Activated CD8-positive, alpha-beta memory T cell treated with anti-CD3 and anti-CD28 coated beads, Interleukin-2, amount 50 U/mL, for 1 hour (primary cell): ENCODE results near the gene MCC.

Experiments
- DNase-seq: peaks from one replicate; pipeline ENCODE4 v3.0.0-alpha.2; 2020; ENCODE audit errors: extremely low read depth

Gene MCC

DNA sequence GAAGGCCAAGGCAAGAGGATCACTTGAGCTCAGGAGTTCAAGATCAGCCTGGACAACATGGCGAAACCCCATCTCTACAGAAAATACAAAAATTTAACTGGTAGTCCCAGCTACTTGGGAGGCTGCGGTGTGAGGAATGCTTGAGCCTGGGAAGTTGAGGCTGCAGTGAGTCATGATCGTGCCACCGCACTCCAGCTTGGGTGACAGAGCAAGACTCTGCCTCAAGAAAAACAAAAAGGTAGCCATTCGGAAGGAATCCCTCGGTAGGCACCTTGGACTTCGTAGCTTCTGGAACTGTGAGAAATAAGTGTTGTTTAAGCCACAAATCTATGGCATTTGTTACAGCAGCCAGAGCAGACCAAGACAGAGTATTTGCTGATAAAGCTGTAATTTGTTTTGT lies 337.4 kb downstream of the MCC start:
- no peak for DNase-seq

DNA sequence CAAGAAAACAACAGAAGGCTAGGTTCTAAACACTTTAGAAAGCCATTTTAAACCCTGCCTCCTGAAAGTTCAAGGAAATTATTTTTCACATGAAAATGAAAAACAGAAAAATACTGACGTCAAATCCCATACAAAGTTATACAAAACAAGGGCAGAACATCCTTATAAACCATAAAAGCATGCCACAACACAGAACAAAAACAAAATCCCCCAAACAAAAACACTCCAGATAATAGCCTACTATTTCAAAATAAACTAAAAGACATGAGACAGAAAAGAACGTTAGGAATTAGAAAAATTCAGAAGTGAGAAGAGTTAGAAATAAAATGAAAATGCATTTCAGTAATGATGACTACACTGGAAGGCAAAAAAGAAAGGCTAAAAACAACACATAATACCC lies 338.0 kb downstream of the MCC start:
- no peak for DNase-seq

DNA sequence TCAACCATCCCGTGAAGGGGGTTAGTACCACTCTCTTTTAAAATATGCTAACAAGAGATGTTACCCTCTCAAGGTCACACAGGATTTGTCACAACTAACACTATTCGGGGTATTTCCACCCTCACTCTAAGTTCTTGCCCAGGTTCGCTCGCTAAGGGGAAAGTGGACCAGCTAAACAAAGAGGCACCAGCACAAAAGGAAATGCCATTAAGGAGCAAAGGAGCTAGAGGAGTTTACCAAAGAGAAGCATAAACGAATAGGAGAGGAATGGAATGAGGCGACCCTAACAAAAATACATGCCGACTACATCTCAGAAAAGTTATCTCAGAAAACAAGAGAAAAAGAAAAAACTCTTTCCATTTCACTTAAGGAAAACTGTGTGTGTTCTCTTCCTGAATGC lies 340.7 kb downstream of the MCC start:
- DNase-seq: no peak

DNA sequence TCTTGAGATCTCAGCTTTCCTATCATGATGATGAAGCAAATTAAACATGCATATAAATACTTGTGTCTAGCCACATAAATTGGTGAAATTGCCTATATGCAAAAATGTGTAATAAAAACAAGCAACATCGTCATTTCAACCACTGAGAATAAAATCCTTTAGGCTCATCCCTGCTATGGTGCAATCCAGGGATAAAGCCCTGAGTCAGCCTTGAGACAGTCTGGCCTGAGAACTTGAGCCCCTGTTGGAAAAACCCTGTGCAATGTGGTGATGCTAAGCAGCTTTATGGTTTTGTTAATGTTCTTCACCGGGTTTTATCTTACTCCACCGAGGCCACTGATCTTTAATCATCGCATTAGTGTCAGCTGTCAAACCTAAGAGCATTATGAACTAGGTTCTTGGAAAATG lies 341.1 kb downstream of the MCC start:
- no peak for DNase-seq

DNA sequence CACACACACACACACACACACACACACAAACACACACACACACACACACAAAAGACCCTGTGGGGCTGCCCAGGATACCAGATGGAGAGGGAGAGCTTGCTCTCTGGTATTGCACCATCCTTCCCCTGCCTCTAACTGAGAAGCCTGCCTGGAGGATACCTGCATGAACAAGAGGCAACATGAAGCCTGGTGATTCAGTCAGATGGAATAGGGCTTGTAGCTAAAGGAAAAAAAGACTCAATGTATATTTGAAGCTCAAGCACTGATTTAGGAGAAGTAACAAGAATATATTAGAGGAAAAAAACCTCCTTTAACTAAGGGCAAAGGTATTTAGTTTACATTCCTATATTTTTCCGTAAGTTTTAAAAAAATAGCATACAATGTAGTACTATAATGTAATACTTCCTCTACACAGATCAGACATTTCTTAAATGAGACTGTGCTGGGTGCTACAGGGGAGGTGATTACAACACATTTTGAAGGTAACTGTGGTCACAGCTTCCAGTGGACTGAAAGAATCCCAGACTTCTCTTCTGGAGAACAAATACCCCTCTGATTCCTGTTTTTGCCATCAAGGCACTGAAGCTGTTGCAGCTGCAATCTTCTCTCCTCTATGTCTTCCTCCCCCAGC lies 342.4 kb downstream of the MCC start:
- DNase-seq: no peak

DNA sequence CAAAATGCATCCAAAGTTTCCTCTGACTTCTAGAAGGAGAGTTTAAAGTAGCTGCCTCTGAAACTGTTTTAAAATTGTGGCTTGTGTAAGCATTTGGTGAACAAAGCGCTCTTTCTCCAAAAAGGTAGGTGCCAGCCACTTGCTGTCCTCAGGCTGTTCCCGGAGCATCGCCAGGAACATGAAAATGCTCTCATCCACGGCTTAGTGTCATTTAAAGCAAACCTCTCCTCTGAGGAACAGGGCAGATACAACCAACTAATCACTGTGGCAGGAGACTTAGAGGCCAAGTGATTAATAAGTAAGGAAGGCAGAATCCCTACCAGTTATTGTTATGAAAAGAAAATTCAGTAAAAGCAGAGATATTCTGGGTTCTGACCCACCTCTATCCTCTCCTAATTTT lies 346.1 kb downstream of the MCC start:
- DNase-seq: no peak

DNA sequence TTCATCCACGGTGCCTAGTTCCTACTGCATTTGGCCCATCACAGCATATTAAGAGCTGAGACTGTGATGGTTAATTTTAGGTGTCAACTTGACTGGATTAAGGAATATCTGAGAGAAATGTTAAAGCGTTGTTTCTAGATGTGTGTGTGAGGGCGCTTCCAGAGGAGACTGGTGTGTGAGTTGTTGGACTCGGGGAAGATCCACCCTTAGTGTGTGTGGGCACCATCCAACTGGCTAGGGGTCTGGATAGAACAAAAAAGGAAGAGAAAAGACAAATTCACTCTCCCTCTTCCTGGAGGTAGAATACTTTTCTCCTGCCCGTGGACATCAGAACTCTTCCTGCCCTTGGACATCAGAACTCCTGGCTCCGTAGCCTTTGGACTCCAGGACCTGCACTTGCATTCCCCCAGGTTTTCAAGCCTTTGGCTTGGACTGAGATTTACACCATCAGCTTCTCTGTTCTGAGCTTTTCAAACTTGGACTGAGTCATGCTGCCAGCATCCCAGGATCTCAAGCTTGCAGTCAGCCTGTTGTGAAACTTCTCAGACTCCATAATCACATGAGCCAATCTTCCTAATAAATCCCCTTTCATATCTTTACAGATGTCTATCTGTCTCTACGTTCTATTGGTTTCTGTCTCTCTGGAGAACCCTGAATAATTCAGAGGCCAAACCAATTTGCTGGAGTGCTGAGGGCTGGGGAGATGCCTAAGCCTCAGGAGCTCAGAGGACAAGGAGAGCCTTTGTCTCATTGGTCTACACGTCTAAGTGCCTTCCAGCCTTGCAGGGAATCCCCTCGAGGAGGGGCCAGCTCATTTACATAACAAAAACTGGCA lies 347.2 kb downstream of the MCC start:
- no peak for DNase-seq

DNA sequence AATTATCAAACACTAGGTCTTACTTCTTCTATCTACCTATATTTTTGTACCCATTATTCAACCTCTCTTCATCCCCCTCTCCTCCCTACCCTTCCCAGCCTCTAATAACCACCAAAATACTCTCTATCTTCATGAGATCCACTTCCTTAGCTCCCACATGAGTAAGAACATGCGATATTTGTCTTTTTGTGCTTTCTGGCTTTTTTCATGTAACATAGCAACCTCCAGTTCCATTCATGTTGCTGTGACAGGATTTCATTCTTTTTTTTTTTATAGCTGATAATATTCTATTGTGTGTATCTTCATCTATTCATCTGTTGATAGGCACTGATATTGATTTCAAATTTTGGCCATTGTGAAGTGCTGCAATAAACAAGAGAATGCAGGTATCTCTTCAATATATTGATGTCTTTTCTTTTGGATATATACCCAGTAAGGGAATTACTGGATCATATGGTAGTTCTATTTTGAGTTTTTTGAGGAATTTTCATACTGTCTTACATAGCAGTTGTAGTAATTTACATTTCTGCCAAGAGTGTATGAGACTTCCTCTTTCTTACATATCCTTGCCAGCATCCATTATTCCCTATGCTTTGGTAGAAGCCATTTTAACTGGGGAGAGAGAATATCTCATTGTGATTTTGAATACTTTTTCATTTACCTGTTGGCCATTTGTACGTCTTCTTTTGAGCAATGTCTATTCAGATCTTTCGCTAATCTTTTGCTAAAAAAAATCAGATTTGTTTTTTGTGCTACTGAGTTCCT lies 354.9 kb downstream of the MCC start:
- no peak for DNase-seq

DNA sequence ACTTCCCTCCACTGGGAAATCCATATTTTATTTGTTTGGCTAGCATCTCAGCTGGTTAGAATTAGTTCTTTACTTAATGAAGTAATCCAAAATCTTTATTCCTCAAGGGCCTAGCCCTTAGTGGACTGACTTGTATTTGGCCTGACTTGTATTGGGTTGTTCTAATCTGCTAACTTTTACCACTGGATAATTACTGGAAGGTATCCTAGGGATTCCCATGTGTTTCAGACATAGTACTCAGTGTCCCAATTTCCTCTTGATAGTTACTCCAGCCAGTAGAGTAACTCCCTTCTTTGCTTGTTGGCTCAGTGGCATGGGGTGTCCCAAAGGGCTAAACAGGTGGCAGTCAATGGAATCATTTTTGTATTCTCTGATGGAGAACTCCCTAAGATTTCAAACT lies 355.7 kb downstream of the MCC start:
- DNase-seq: no peak

DNA sequence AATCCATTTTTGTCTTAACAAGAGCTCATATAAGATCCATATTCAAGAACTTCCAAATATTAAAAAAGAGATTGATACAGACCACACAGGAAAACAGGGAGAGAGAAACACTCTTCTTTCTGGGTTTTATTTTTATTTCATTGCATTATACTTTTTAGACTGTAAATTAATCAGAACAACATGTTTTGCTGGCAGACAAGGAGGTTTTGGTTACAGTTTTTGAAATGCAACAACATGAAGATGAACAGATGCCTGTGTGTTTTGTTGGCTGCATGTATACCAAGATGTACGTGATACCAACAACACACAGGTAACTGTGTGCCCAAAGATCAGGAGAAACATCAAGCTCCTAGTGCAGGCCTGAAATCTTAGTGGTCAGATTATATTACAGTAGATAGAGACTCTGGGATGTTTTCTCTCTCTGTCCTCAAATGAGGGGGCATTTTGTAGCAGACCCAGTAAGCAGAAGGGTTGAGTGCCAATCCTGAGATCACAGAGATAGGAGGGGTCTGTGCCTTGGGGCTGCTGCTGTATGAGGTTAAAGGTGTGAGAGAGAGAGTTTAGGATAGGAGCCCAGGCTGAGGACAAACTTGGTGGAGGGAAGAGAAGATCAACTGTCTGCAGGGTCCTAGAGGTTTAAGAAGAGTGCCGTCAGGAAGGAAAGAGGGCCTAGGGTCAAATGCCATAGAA lies 359.5 kb downstream of the MCC start:
- no peak for DNase-seq

DNA sequence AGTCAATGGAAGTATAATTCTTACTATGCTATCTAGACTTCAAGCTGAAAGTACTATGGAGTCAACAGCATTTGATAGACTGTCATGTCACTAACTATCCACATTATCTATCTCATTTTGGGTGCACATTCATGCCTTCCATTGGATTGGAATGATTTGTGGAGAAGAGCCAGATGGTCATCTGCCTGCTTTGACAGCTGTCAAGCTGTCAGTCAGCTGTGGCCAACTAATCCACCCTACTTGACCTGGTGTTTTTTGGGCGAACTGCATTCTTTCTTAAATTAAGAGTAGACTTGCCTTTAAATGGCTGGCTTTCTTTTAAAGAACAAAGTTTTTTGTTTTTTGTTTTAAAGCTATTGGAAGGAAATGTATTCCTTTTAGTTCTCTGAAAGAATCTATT lies 360.2 kb downstream of the MCC start:
- DNase-seq: no peak

DNA sequence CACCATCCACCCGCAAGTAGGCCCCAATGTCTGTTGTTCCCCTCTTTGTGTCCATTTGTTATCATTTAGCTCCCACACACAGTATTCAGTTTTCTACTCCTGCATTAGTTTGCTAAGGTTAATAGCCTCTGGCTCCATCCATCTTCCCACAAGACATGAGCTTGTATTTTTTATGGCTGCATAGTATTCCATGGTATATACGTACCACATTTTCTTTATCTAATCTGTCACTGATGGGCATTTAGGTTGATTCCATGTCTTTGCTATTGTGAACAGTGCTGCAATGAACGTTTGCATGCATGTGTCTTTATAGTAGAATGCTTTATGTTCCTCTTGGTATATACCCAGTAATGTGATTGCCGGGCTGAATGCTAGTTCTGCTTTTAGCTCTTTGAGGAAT lies 361.2 kb downstream of the MCC start:
- DNase-seq: no peak

DNA sequence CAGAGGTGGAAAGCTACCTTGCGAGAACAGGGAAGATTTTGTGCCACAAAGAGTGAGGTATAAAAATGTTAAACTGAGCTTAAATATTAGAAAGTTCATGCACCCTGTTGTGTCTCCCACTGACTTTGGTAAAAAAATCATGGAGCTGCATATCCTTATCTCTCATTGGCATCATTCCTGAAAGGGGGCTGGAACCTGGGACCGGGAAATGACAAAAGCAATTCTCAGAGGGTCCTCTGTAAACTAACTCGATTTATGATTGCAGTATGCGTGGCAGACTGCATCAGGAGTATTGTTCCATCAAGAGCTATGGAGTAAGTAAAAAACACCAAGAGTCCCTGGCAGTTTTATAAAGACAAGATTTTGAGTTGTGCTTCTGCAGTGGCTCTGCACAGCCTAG lies 362.9 kb downstream of the MCC start:
- DNase-seq: no peak

DNA sequence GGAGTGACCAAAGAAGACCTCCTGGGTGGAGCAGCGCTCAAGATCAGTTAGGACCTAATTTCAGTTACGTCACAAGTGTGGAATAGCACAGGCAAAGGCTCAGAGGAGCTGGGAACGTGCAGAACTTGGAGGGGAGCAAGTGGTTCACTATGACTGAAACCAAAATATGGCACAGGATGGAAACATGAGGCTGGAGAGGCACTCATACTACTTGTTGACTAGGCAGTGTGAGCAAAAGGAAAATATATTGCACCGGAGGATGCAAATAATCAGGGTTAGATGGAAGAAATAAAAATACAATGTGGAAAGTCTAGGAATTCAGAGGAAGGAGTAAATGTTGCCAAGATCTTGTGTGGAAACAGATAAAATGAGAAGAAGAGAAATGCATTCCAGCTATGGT lies 363.3 kb downstream of the MCC start:
- DNase-seq: no peak

DNA sequence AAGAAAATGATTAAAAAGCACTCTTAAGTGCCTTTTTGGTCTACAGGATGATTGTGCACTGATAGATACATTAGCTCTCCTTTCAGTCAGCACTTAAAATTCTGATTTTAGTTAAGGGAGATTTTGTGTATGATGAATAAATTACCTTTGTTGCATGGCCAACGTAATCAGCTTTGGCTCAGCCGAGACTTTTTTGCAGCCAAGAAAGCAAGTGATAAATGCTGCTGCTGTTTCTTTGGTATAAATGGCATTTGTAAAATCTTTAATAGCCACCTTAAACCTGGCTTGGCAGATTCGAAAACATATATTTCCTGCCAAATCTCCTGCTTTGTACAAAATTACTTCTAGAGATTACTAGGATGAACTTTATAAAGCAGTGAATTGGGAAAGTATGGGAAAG lies 364.0 kb downstream of the MCC start:
- DNase-seq: no peak

DNA sequence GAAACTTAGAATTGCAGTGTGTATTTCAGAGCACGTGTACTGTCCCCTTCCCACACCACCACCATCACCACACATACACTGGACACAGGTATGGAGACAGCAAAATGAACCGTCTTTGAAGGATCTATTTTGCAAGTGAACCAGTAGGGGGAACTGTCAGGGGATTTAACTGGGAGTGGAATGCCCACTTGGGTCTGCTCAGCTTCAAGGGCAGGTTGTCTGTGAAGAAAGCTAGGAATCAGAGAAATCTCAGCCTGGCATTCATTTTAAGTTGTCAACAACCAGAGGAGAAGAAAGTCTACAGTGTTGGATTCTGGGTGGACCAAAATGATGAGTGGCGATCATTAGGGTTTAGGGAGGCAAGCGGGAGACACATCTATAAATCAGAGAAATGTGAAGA lies 364.6 kb downstream of the MCC start:
- no peak for DNase-seq

DNA sequence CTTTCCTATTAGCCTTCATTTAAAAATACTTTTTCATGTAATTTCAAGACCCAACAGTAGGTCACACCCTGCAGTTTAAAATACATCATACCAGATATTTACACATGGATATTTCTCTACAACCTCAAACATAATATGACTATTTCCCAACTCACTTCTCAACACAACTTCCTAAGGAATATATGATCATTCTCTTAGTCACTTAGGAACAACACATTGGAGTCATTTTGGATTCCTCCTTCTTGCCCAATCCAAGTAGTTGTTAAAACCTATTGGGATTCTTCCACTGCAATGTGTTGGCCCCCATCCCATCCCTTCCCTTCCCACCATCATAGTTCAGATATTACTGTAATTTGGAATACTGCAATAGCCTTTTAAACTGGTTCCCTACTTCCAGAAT lies 366.2 kb downstream of the MCC start:
- DNase-seq: no peak

DNA sequence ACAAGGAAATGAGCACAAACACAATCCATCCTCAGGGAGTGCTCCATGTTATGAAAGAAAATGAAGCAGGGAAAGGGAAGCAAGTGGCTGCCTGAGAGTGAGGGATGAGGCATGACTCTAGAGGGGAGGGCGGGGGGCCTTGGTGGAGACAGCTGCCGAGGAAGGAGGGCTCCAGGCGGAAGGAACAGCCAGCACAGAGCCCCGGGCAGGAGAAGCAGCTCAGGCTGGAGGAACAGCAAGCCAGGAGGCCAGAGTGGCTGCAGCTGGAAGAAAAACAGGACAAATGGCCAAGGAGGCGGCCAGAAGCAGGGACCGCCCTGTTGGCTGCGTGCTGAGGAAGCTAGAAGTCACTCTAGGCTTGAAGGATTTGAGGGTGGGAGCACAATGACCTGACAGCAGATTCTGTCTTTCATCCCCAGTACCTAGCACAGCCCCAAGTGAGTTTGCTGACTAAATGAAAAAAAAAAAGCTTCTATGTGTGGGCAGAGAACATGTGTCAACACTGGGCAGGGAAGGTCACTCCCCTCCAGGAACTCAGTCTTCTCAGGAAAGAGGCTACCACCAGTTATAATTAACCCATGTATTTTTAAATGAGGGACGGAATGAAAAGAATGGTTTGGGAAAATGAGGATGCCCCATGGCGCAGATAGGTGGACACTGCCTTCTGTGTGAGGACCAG lies 368.9 kb downstream of the MCC start:
- DNase-seq: no peak

DNA sequence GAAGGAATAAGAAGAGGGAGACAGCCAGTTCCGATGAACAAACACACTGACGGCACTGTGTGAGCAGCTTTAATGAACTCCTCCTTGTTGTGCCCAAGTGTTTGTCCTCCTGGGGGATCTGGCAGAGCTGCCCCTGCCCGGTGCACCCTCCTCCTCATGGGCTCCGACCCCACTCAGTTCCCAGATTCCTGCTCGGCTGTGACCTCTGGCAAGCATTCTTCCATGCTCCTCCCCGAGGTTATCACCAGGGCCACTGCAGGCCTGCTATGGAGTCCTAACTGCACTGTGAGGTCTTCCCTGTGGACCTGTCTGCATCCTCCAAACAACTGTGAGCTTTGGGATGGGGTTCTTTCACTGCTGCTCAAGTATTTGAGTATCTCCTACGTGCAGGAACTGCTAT lies 369.5 kb downstream of the MCC start:
- no peak for DNase-seq

DNA sequence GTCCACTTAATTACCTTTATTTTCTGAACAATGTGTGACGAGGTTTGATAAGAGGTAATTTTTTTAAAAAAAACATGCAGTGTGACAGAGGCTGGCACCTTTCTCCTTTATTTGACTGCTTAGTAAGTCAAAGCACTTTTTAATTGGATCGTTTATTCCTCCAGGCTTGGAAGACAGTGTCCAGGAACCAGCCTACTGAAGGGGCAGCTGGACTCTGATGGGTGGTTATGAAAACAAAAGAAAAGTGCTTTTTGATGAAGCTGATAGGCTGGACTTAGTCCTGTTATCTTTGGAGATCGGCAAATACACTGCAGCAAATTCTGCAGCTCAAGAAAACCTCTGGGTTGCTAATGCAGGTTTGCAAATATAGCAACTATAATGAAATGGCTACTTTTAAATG lies 370.0 kb downstream of the MCC start:
- no peak for DNase-seq

DNA sequence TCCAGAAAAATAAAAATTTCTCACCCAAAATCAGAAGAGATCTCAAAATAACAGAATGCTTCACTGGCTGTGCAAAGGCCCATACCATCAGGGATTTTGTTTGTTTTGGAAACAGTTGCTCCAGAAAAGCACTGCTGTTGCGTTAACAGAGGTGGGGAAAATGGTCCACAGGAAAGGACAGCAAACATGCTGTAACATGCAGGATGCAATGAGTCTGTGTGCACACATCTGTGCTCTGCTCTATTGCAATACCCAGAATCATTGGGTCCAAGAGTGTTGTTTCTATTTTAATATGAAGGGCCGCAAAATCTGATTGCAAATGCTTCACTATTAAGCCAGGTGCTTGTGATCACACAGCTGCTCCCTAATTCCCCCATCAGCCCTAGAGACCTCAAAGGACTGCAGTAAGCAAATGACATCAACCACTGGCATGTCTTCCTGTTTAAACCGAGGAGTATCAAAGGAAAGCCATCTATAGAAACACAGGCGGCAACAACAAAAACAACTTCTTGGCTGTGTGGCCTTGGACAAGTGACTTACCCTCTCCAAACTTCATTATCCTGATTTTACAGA lies 370.6 kb downstream of the MCC start:
- DNase-seq: no peak
